Smooth muscle cell (in vitro differentiated cells): Measurements from ENCODE around the gene TMEM131L. TPM values are rescaled to one million over a fixed set of nuclear protein-coding genes. Genes with fewer than 3 reads are reported as not detected.

ENCODE experiments used
- DNase-seq: peaks from one replicate; lab custom pipeline; 2025; ENCODE audit not compliant: unreplicated experiment; lab: John Stamatoyannopoulos, UW
- H2AFZ ChIP-seq: fragments of 200-600 bp; sonication (generic); 2 replicates; pipeline ENCODE4 v1.6.0; 2016; ENCODE audit warnings: antibody characterized with exemption, low read depth, mild to moderate bottlenecking
- H3F3A ChIP-seq: fragments of 200-600 bp; sonication (generic); 2 replicates; pipeline ENCODE4 v1.6.0; 2017; ENCODE audit warnings: antibody characterized with exemption, low read depth
- H3K27ac ChIP-seq: fragments of 200-600 bp; sonication (generic); 2 replicates; pipeline ENCODE4 v1.5.1; 2016; ENCODE audit warnings: low read depth, mild to moderate bottlenecking
- H3K27me3 ChIP-seq: fragments of 200-600 bp; sonication (generic); 2 replicates; pipeline ENCODE4 v1.6.1; 2016; ENCODE audit warnings: low read depth, mild to moderate bottlenecking
- H3K36me3 ChIP-seq: fragments of 200-600 bp; sonication (generic); 2 replicates; pipeline ENCODE4 v1.5.1; 2016; ENCODE audit warnings: low read depth
- H3K4me1 ChIP-seq: fragments of 200-600 bp; sonication (generic); 2 replicates; pipeline ENCODE4 v1.5.1; 2016; ENCODE audit warnings: low read depth
- H3K4me2 ChIP-seq: fragments of 200-600 bp; sonication (generic); 2 replicates; pipeline ENCODE4 v1.6.0; 2016; ENCODE audit warnings: mild to moderate bottlenecking
- H3K4me3 ChIP-seq: fragments of 200-600 bp; sonication (generic); 2 replicates; pipeline ENCODE4 v1.5.1; 2016; ENCODE audit warnings: mild to moderate bottlenecking
- H3K79me2 ChIP-seq: fragments of 200-600 bp; sonication (generic); 2 replicates; pipeline ENCODE4 v1.6.0; 2016; ENCODE audit warnings: low read depth, mild to moderate bottlenecking
- H3K9ac ChIP-seq: fragments of 200-600 bp; sonication (generic); 2 replicates; pipeline ENCODE4 v1.6.0; 2016; ENCODE audit warnings: low read depth
- H3K9me3 ChIP-seq: fragments of 200-600 bp; sonication (generic); replicated peaks from 2 replicates; pipeline ENCODE4 v1.5.1; 2016; ENCODE audit warnings: low read depth
- H4K20me1 ChIP-seq: fragments of 200-600 bp; sonication (generic); 2 replicates; pipeline ENCODE4 v1.6.0; 2016; ENCODE audit warnings: low read depth
- WGBS: methylation state at CpG from one replicate; pipeline ENCODE4 v1.1.7; 2016; ENCODE audit warnings: low lambda C conversion rate; 5-methylcytosine and 5-hydroxymethylcytosine counted together
- polyA plus RNA-seq: library from polyadenylated mRNA; unstranded; fragments of >200 nt; fragmentation: Nextera tagmentation; extraction: Ambion mirVana; gene quantifications from 2 replicates; pipeline ENCODE4 v1.2.1, GENCODE V29; 2016
- total RNA-seq: library from RNA; depleted of rRNA; stranded (reverse); fragments of >200 nt; gene quantifications from 2 replicates; pipeline ENCODE4 v1.2.3, GENCODE V29; 2014
- TF ChIP-seq, protein P1 (sequence below): fragments of 200-600 bp; sonication (generic); IDR thresholded peaks from 2 replicates; pipeline ENCODE4 v1.5.1; 2017; ENCODE audit warnings: borderline replicate concordance, mild to moderate bottlenecking, antibody characterized with exemption; ENCODE audit not compliant: insufficient read depth, poor library complexity, severe bottlenecking

The TMEM131L gene
- total and polyA plus RNA-seq, 2 experiments from 2014 or later = 4.3 to 6.7 TPM

DNA sequence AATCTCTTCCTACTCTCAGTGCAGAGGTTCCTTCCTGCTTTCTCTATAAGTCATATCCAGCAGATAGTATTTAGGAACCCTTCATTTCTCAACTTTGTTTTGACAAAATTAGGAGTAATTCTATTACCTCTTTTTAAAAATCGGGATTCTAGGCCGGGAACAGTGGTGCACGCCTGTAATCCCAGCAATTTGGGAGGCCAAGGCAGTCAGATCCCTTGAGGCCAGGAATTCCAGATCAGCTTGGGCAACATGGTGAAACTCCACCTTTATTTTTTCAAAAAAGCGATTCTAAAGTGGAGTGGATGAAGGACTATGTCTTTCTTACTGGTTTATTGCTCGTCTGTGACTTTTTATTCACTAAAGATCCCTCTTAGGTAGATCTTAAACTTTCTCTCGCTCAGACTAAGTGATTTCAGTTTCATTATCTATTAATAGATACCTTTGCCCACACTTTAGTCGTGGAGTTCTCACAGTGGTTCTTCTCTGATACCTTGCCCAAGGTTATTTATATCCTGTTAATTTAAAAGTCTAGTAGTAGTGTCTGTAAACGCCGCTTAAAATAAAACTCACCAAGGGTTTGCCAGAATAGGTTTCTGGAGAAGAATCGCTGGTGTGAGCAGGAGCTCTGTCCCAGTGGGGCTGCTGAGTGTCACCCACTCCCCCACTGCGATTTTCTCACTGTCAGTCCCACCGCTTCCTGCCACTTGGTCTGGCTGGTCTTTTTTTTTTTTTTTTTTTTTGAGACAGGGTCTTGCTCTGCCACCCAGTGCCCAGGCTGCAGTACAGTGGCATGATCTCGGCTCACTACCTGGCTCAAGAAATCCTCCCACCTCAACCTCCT, 27.0 kb upstream of the TMEM131L start:
- no peak for DNase-seq
- Histone ChIP-seq H3K4me3 (no peak overlapping the region), H3K9me3 (no peaks in the 10 kb centered on the region), H3F3A (no peaks in the 10 kb centered on the region), H3K9ac (no peak overlapping the region), H3K27me3 (no peaks in the 10 kb centered on the region), H2AFZ (no peak overlapping the region), H3K4me2 (no peak overlapping the region), H3K27ac (no peak overlapping the region), H4K20me1 (no peaks in the 10 kb centered on the region), H3K79me2 (no peaks in the 10 kb centered on the region), H3K36me3 (no peaks in the 10 kb centered on the region), H3K4me1 (no peaks in the 10 kb centered on the region)
- 90% methylated on average over 13 of the region's 13 CpGs for WGBS
- TF ChIP-seq, protein P1, sequence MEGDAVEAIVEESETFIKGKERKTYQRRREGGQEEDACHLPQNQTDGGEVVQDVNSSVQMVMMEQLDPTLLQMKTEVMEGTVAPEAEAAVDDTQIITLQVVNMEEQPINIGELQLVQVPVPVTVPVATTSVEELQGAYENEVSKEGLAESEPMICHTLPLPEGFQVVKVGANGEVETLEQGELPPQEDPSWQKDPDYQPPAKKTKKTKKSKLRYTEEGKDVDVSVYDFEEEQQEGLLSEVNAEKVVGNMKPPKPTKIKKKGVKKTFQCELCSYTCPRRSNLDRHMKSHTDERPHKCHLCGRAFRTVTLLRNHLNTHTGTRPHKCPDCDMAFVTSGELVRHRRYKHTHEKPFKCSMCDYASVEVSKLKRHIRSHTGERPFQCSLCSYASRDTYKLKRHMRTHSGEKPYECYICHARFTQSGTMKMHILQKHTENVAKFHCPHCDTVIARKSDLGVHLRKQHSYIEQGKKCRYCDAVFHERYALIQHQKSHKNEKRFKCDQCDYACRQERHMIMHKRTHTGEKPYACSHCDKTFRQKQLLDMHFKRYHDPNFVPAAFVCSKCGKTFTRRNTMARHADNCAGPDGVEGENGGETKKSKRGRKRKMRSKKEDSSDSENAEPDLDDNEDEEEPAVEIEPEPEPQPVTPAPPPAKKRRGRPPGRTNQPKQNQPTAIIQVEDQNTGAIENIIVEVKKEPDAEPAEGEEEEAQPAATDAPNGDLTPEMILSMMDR = no peak

DNA sequence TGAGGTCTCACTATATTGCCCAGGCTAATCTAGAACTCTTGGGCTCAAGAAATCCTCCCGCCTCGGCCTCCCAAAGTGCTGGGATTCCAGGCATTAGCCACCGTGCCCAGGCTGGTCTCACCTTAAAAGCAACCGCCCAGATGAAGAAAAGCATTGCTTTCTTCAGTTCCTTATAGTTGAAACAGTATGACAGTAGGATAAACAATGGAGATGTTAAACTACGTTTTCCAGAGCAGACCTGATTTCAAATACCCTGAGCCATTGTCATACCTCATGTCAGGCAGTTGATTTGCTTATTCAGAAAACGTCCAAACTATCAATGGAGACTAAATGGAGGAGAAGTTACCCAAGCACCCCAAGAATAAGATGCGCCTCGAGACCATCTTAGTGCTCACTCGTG, 26.3 kb upstream of the TMEM131L start:
- TF ChIP-seq, protein P1 = no peak
- 92% methylated on average over 9 of the region's 9 CpGs for WGBS
- Histone ChIP-seq H3K4me1 (no peaks in the 10 kb centered on the region), H3K79me2 (no peaks in the 10 kb centered on the region), H3K4me2 (no peak overlapping the region), H3K4me3 (no peak overlapping the region), H3K36me3 (no peaks in the 10 kb centered on the region), H2AFZ (no peak overlapping the region), H3K27me3 (no peaks in the 10 kb centered on the region), H4K20me1 (no peaks in the 10 kb centered on the region), H3K9ac (no peak overlapping the region), H3F3A (no peaks in the 10 kb centered on the region), H3K27ac (no peak overlapping the region), H3K9me3 (no peaks in the 10 kb centered on the region)
- no peak for DNase-seq

DNA sequence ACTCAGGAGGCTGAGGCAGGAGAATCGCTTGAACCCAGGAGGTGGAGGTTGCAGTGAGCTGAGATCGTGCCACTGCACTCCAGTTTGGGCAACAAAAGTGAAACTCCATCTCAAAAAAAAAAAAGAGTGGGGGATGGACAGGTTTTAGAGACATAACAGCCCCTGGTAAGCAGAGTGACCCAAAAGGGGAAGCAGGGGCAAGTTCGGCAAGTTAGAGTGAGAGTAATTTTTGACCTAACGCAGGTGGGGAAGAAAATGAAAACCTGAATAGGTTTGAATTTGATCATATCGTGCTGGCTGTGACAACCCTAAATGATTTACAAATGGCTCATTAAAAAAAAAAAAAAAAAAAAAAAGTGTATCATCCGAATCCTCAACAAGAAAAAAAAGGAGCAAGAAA, 25.7 kb upstream of the TMEM131L start:
- 97% methylated on average over 6 of the region's 6 CpGs for WGBS

More for the DNA sequence above, 25.7 kb upstream of the TMEM131L start:
- no peaks in the 10 kb centered on the region for H3K79me2 ChIP-seq
- no peaks in the 10 kb centered on the region for H3K4me1 ChIP-seq
- H3K27ac ChIP-seq = no peak overlapping the region
- no peaks in the 10 kb centered on the region for H3K9me3 ChIP-seq
- H3K36me3 ChIP-seq = no peaks in the 10 kb centered on the region
- H3K4me2 ChIP-seq = no peak overlapping the region
- H3K9ac ChIP-seq = no peak overlapping the region
- no peak for DNase-seq
- no peaks in the 10 kb centered on the region for H4K20me1 ChIP-seq
- no peaks in the 10 kb centered on the region for H3K27me3 ChIP-seq
- H3K4me3 ChIP-seq = no peak overlapping the region
- no peak overlapping the region for H2AFZ ChIP-seq
- H3F3A ChIP-seq = no peaks in the 10 kb centered on the region
- TF ChIP-seq, protein P1 = no peak
